ENCODE measurements around the gene CD28.

DNA sequence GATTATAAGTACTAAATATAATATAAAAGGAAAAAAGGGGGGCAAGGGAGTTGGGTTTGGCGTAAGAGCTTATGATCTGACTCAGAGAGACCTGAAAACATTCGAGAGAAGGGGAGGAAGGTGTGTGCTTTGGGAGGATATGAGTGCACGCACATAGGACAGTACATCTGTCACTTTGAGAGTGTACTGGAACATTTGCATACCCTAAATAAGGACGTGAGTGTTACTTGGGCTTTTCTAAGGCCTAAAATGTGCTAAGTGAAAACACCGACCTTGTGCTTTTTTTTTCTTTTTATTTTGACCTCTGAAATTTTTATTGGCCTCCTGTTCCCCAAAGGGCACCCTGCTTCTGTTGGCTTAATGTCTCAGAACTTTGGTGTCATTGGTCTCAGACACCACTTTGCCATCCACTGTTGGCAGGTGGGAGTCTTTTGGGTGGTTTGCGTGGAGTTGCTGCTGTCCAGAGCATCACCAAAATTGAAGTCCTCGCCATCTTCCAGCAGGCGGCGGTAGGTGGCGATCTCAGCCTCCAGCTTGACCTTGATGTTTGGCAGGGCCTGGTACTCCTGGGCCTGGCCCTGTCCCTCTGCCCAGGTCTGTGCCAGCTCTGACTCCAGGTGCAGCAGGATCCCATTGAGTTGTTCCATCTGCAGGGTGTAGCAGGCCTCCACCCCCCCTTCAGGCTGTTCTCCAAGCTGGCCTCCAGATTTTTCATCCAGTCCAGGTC lies 57.7 kb downstream of the CD28 start:
- TF ChIP-seq CTCF (IDR thresholded peaks at IDR 0.05) (no peak), POLR2A (IDR thresholded peaks at IDR 0.05) (no peak)
